ENCODE results near the gene NADSYN1.

GRCh38 chr11:71425409-71425808, 27.6 kb upstream of the NADSYN1 start:
- TF ChIP-seq, protein P1, sequence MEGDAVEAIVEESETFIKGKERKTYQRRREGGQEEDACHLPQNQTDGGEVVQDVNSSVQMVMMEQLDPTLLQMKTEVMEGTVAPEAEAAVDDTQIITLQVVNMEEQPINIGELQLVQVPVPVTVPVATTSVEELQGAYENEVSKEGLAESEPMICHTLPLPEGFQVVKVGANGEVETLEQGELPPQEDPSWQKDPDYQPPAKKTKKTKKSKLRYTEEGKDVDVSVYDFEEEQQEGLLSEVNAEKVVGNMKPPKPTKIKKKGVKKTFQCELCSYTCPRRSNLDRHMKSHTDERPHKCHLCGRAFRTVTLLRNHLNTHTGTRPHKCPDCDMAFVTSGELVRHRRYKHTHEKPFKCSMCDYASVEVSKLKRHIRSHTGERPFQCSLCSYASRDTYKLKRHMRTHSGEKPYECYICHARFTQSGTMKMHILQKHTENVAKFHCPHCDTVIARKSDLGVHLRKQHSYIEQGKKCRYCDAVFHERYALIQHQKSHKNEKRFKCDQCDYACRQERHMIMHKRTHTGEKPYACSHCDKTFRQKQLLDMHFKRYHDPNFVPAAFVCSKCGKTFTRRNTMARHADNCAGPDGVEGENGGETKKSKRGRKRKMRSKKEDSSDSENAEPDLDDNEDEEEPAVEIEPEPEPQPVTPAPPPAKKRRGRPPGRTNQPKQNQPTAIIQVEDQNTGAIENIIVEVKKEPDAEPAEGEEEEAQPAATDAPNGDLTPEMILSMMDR (IDR thresholded peaks at IDR 0.05 in 2 of 3, conservative IDR thresholded peaks at IDR 0.05 in 1 of 3; ENCODE audit: borderline replicate concordance in 1 of 3, insufficient read depth in 1 of 3, low read depth in 2 of 3, low read length in 2 of 3): no peak; a peak in 1 of 6 replicates
- TF ChIP-seq POLR2AphosphoS5 (IDR thresholded peaks at IDR 0.05; ENCODE audit: low read depth, low read length) (no peak), RAD21 (IDR thresholded peaks at IDR 0.05; ENCODE audit: low read depth) (no peak), YY1 (IDR thresholded peaks at IDR 0.05; ENCODE audit: extremely low read depth, insufficient replicate concordance, low read depth, low read length) (no peak), EZH2 (IDR thresholded peaks at IDR 0.05) (no peak), POLR2A (IDR thresholded peaks at IDR 0.05; ENCODE audit: borderline replicate concordance, extremely low read depth, insufficient read depth, insufficient read length) (no peak), ZNF274 (IDR thresholded peaks at IDR 0.05; ENCODE audit: low read depth, low read length) (no peak), CEBPB (IDR thresholded peaks at IDR 0.05; ENCODE audit: low read depth) (no peak), ZFX (IDR thresholded peaks at IDR 0.05) (no peak), FOSL1 (IDR thresholded peaks at IDR 0.05; ENCODE audit: low read depth) (no peak), ELF1 (IDR thresholded peaks at IDR 0.05; ENCODE audit: borderline replicate concordance, low read depth) (no peak)
- TF ChIP-seq, protein P2, sequence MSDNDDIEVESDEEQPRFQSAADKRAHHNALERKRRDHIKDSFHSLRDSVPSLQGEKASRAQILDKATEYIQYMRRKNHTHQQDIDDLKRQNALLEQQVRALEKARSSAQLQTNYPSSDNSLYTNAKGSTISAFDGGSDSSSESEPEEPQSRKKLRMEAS (IDR thresholded peaks at IDR 0.05): no peak
- TF ChIP-seq, protein P3, sequence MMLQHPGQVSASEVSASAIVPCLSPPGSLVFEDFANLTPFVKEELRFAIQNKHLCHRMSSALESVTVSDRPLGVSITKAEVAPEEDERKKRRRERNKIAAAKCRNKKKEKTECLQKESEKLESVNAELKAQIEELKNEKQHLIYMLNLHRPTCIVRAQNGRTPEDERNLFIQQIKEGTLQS (IDR thresholded peaks at IDR 0.05): no peak

Data from HCT116 (cell line).